GM12878 (cell line): Measurements from ENCODE around the gene SNRPD3. TPM values are rescaled to one million over a fixed set of nuclear protein-coding genes. Genes with fewer than 3 reads are reported as not detected.

Experiments used
- ATAC-seq: fragments of 200-7000 bp; cut with Tn5 transposase; 3 replicates; pipeline ENCODE4 v1.9.1; 2020; ENCODE audit warnings: mild to moderate bottlenecking, moderate library complexity
- BruUV-seq: library from RNA; stranded (reverse); fragments of 400-500 nt; replicated peaks from 2 replicates; lab custom pipeline; 2021; lab: Mats Ljungman, UMichigan
- CTCF ChIA-PET: fragments of 300-600 bp; sonication (Branson Sonifier 250); formaldehyde crosslinking; extraction: SDS; loops from one replicate; lab custom pipeline; 2021; ENCODE audit warnings: inconsistent platforms; lab: Yijun Ruan, JAX
- POLR2A ChIA-PET: fragments of 350-600 bp; formaldehyde crosslinking; extraction: SDS; loops from one replicate; lab custom pipeline; 2021; ENCODE audit warnings: inconsistent platforms; lab: Charles Lee
- RAD21 ChIA-PET: fragments of 300-600 bp; sonication (Branson Sonifier 250); formaldehyde crosslinking; loops from one replicate; lab custom pipeline; 2023; ENCODE audit warnings: antibody characterized with exemption; ENCODE audit not compliant: unreplicated experiment; lab: Charles Lee
- SMC1A ChIA-PET: fragments of 300-600 bp; sonication (Branson Sonifier 250); formaldehyde crosslinking; loops from one replicate; lab custom pipeline; 2023; ENCODE audit not compliant: unreplicated experiment, uncharacterized antibody; lab: Charles Lee
- DNase-seq: peaks from one replicate; pipeline ENCODE4 v3.0.0-alpha.2; 2011; ENCODE audit warnings: low read depth, low spot score
- FAIRE-seq: peaks from 3 replicates; lab custom pipeline; 2011; peaks lifted over from hg19 to GRCh38; lab: Jason Lieb, UNC
- H2AFZ ChIP-seq: 2 replicates; pipeline ENCODE4 v1.6.0; 2011; ENCODE audit warnings: low read depth, low read length, control low read depth; ENCODE audit not compliant: control insufficient read depth
- H3K27ac ChIP-seq: 2 replicates; pipeline ENCODE4 v1.5.1; 2011; ENCODE audit warnings: control low read depth; ENCODE audit not compliant: control insufficient read depth, insufficient read depth
- H3K27me3 ChIP-seq, 2 experiments: replicated peaks in 1 of 2; 2 replicates each; pipeline versions ENCODE4 v1.6.0 to v1.6.1; 2011; ENCODE audit warnings: low read length in 1 of 2; ENCODE audit not compliant: control insufficient read depth in 2 of 2, insufficient read depth in 2 of 2
- H3K36me3 ChIP-seq, 2 experiments: 2 replicates each; pipeline ENCODE4 v1.5.1; 2011; ENCODE audit warnings: low read length in 1 of 2; ENCODE audit not compliant: control insufficient read depth in 2 of 2, insufficient read depth in 2 of 2
- H3K4me1 ChIP-seq: 2 replicates; pipeline ENCODE4 v1.6.1; 2011; ENCODE audit warnings: mild to moderate bottlenecking, low read length, moderate library complexity, mixed read lengths; ENCODE audit not compliant: control insufficient read depth, insufficient read depth
- H3K4me2 ChIP-seq: 2 replicates; pipeline ENCODE4 v1.6.0; 2011; ENCODE audit warnings: control low read depth; ENCODE audit not compliant: control insufficient read depth, insufficient read depth
- H3K4me3 ChIP-seq: fragments of 200-600 bp; sonication (generic); 2 replicates; pipeline ENCODE4 v1.5.1; 2016
- H3K79me2 ChIP-seq: 2 replicates; pipeline ENCODE4 v1.6.0; 2011; ENCODE audit warnings: low read length; ENCODE audit not compliant: control insufficient read depth, insufficient read depth
- H3K9ac ChIP-seq: 2 replicates; pipeline ENCODE4 v1.8.0; 2011; ENCODE audit warnings: low read length, control low read depth, mixed read lengths; ENCODE audit not compliant: control insufficient read depth, insufficient read depth
- H3K9me3 ChIP-seq: replicated peaks from 3 replicates; pipeline ENCODE4 v1.5.1; 2011; ENCODE audit warnings: mild to moderate bottlenecking, low read length; ENCODE audit not compliant: control insufficient read depth, insufficient read depth
- H4K20me1 ChIP-seq: 2 replicates; pipeline ENCODE4 v1.6.0; 2011; ENCODE audit not compliant: control insufficient read depth, insufficient read depth
- CHD2 ChIP-seq: IDR thresholded peaks from 2 replicates; pipeline ENCODE4 v1.6.1; 2011; ENCODE audit warnings: low read depth, low read length, improper control_type of control experiment, borderline replicate concordance
- E2F4 ChIP-seq: IDR thresholded peaks from 2 replicates; pipeline ENCODE4 v1.6.1; 2012; ENCODE audit warnings: low read depth, low read length, improper control_type of control experiment
- HCFC1 ChIP-seq: fragments of 150-350 bp; IDR thresholded peaks from 2 replicates; pipeline ENCODE4 v1.6.1; 2014; ENCODE audit warnings: low read length
- IKZF1 ChIP-seq: fragments of 450-650 bp; conservative IDR thresholded peaks from 2 replicates; pipeline ENCODE4 v1.6.1; 2017; ENCODE audit warnings: antibody characterized with exemption, mild to moderate bottlenecking
- IRF4 ChIP-seq: IDR thresholded peaks from 2 replicates; pipeline ENCODE4 v1.6.1; 2011; ENCODE audit warnings: low read depth, low read length
- IRF5 ChIP-seq: fragments of 450-650 bp; IDR thresholded peaks from 2 replicates; pipeline ENCODE4 v1.6.1; 2017; ENCODE audit warnings: borderline replicate concordance
- KDM1A ChIP-seq: fragments of 200-600 bp; sonication (generic); IDR thresholded peaks from 2 replicates; pipeline ENCODE4 v1.6.1; 2016; ENCODE audit warnings: borderline replicate concordance
- MTA3 ChIP-seq: IDR thresholded peaks from 2 replicates; pipeline ENCODE4 v1.6.1; 2012; ENCODE audit warnings: low read length, inconsistent platforms, borderline replicate concordance
- NKRF ChIP-seq: fragments of 450-650 bp; conservative IDR thresholded peaks from 2 replicates; pipeline ENCODE4 v1.6.1; 2017; ENCODE audit warnings: mild to moderate bottlenecking, moderate library complexity
- RUNX3 ChIP-seq: IDR thresholded peaks from 2 replicates; pipeline ENCODE4 v1.6.1; 2012; ENCODE audit warnings: low read length, inconsistent platforms
- SKIL ChIP-seq: fragments of 450-650 bp; IDR thresholded peaks from 2 replicates; pipeline ENCODE4 v1.6.1; 2017; ENCODE audit warnings: mild to moderate bottlenecking, low read depth, inconsistent platforms; ENCODE audit not compliant: poor library complexity, severe bottlenecking
- SREBF1 ChIP-seq: IDR thresholded peaks from 2 replicates; pipeline ENCODE4 v1.6.1; 2012; ENCODE audit warnings: mild to moderate bottlenecking, low read length
- WGBS: methylation state at CpG from one replicate; pipeline ENCODE4 v1.1.6; 2016; ENCODE audit warnings: low lambda C conversion rate; ENCODE audit not compliant: insufficient replicate concordance, insufficient coverage; ENCODE audit errors: missing lambda C conversion rate; 5-methylcytosine and 5-hydroxymethylcytosine counted together
- in situ Hi-C: fragments of 300-500 bp; cut with MboI; formaldehyde crosslinking; loops from 9 replicates; pipeline ENCODE4 v1.14.3; 2018; ENCODE audit warnings: mixed read lengths
- intact Hi-C: fragments of 100-400 bp; cut with micrococcal nuclease; formaldehyde crosslinking; loops from one replicate; pipeline ENCODE4 v1.14.2; 2022; ENCODE audit not compliant: unreplicated experiment
- polyA plus RNA-seq, 11 experiments: library from polyadenylated mRNA; depleted of rRNA in 4 of 11; unstranded in 6 of 11; stranded (reverse) in 5 of 11; fragments of >200 nt; fragmentation: Nextera tagmentation in 4 of 11; fragmentation: Illumina TruSeq in 1 of 11; extraction: Ambion mirVana in 4 of 11; extraction: Trizol in 1 of 11; gene quantifications; 1 replicate in 1 of 11; 2 replicates in 10 of 11; pipeline versions ENCODE4 v1.2.1 to v1.2.3, GENCODE V29; 2011 to 2016; ENCODE audit warnings: inconsistent platforms in 2 of 11, missing spikeins in 2 of 11, low read depth in 1 of 11
- total RNA-seq, 4 experiments: library from RNA; depleted of rRNA in 3 of 4; stranded (reverse); fragments of >200 nt in 3 of 4; fragmentation: Illumina TruSeq in 1 of 4; extraction: Trizol in 1 of 4; gene quantifications; 2 replicates each; pipeline versions ENCODE4 v1.2.1 to v1.2.3, GENCODE V29; 2013 to 2021

The SNRPD3 gene
- total and polyA plus RNA-seq, 10 of the 15 experiments (the other 5 are each of a cell fraction or from before 2014, with no cell fraction given), result 112 to 324 (median 242) TPM

- Histone ChIP-seq H3K9ac (no peak overlapping the region), H3K9me3 (no peaks in the 10 kb centered on the region), H3K4me1 (no peaks in the 10 kb centered on the region), H3K4me3 (no peak overlapping the region), H3K27ac (no peak overlapping the region), H3K27me3 (no peaks in the 10 kb centered on the region), H2AFZ (no peak overlapping the region), H4K20me1 (no peaks in the 10 kb centered on the region), H3K4me2 (no peak overlapping the region), H3K36me3 (no peaks in the 10 kb centered on the region), H3K79me2 (no peaks in the 10 kb centered on the region)
- FAIRE-seq (no peak), DNase-seq (no peak), ATAC-seq (no peak)
- TF ChIP-seq SKIL, result no peak
- no peak for TF ChIP-seq HCFC1
- no peak for TF ChIP-seq KDM1A
- TF ChIP-seq RUNX3, result no peak
- TF ChIP-seq MTA3, result no peak
- TF ChIP-seq IRF4, result no peak
- intact Hi-C loops, result no loop called here
- CTCF ChIA-PET, result no interaction called here
- POLR2A ChIA-PET, result no interaction called here
- WGBS, result 80% methylated on average over 22 of the region's 24 CpGs
- SMC1A ChIA-PET, result no interaction called here
- in situ Hi-C loops, result no loop called here
- no TSS peak for BruUV-seq
- RAD21 ChIA-PET, result no interaction called here
These were observed 30.2 kb downstream of the SNRPD3 start for GRCh38 chr22:24585927-24586546.

- CTCF ChIA-PET, result no interaction called here
- intact Hi-C loops, result no loop called here
- no peaks in the 10 kb centered on the region for H3K27me3 ChIP-seq
- WGBS, result 25% methylated on average over 4 of the region's 5 CpGs
- no peak overlapping the region for H3K9ac ChIP-seq
- no peaks in the 10 kb centered on the region for H4K20me1 ChIP-seq
- no peak overlapping the region for H3K4me3 ChIP-seq
- in situ Hi-C loops, result no loop called here
- H3K36me3 ChIP-seq, result no peaks in the 10 kb centered on the region
- no peaks in the 10 kb centered on the region for H3K79me2 ChIP-seq
- POLR2A ChIA-PET, result interaction anchor here (0.5 kb wide), 1 partner anchor 270 kb away, joined by 3 read pairs; no protein-coding TSS in a partner anchor
- H3K9me3 ChIP-seq, result no peaks in the 10 kb centered on the region
- SMC1A ChIA-PET, result no interaction called here
- H3K27ac ChIP-seq, result no peak overlapping the region
- no peak overlapping the region for H3K4me2 ChIP-seq
- no TSS peak for BruUV-seq
- ATAC-seq (no peak), DNase-seq (no peak), FAIRE-seq (no peak)
- RAD21 ChIA-PET, result no interaction called here
- H3K4me1 ChIP-seq, result no peaks in the 10 kb centered on the region
- no peak overlapping the region for H2AFZ ChIP-seq
- TF ChIP-seq NKRF (no peak), E2F4 (no peak), IRF5 (no peak), SREBF1 (no peak), IKZF1 (no peak), CHD2 (no peak)
These were observed 31.5 kb downstream of the SNRPD3 start for GRCh38 chr22:24587251-24587650.
